A549 (cell line): ENCODE measurements around the gene AHCY. TPM values are rescaled to one million over a fixed set of nuclear protein-coding genes. Genes with fewer than 3 reads are reported as not detected.

ENCODE experiments used
- ATAC-seq, 2 experiments: fragments of 200-7000 bp in 1 of 2; fragments of >200 bp in 1 of 2; cut with Nextera tagmentation in 1 of 2; cut with Tn5 transposase in 1 of 2; 3 replicates each; pipeline versions ENCODE4 v1.8.0 to v1.9.1; 2018 to 2020; ENCODE audit warnings: mild to moderate bottlenecking in 1 of 2, moderate library complexity in 1 of 2
- CTCF ChIA-PET: fragments of 300-600 bp; sonication (Branson Sonifier 250); formaldehyde crosslinking; extraction: SDS; loops from one replicate; lab custom pipeline; 2021; ENCODE audit warnings: antibody characterized with exemption, inconsistent platforms; lab: Yijun Ruan, JAX
- POLR2A ChIA-PET: fragments of 350-600 bp; formaldehyde crosslinking; extraction: SDS; loops from one replicate; lab custom pipeline; 2021; ENCODE audit warnings: antibody characterized with exemption, inconsistent platforms; lab: Yijun Ruan, JAX
- DNase-seq, 2 experiments: peaks; one replicate each; pipeline versions ENCODE4 v3.0.0 to v3.0.0-alpha.2; 2011 to 2016; ENCODE audit warnings: low read depth in 1 of 2, low spot score in 1 of 2
- FAIRE-seq: peaks from 2 replicates; lab custom pipeline; 2011; peaks lifted over from hg19 to GRCh38; lab: Jason Lieb, UNC
- H3K27ac ChIP-seq, 2 experiments: fragments of >200 bp; sonication (Bioruptor Twin); formaldehyde crosslinking; 3 replicates each; pipeline ENCODE4 v1.5.1; 2016 to 2017
- H3K4me1 ChIP-seq: fragments of >200 bp; sonication (Bioruptor Twin); formaldehyde crosslinking; 3 replicates; pipeline ENCODE4 v1.6.1; 2016
- H3K4me2 ChIP-seq: fragments of >200 bp; sonication (Bioruptor Twin); formaldehyde crosslinking; 3 replicates; pipeline ENCODE4 v1.6.1; 2016
- H3K4me3 ChIP-seq: fragments of >200 bp; sonication (Bioruptor Twin); formaldehyde crosslinking; 3 replicates; pipeline ENCODE4 v1.5.1; 2016
- H3K9me3 ChIP-seq: fragments of >200 bp; sonication (Bioruptor Twin); formaldehyde crosslinking; 3 replicates; pipeline ENCODE4 v1.6.1; 2016
- EHF ChIP-seq: fragments of 250-450 bp; sonication (Bioruptor Pico); IDR thresholded peaks from 2 replicates; pipeline ENCODE4 v1.5.0; 2020; ENCODE audit warnings: mild to moderate bottlenecking
- EHMT2 ChIP-seq: fragments of 200-600 bp; sonication (generic); IDR thresholded peaks from 2 replicates; pipeline ENCODE4 v1.6.1; 2016; ENCODE audit warnings: antibody characterized with exemption, low read depth, mild to moderate bottlenecking, moderate library complexity
- ELK1 ChIP-seq: fragments of 150-350 bp; IDR thresholded peaks from 2 replicates; pipeline ENCODE4 v1.6.1; 2014; ENCODE audit warnings: low read depth, mild to moderate bottlenecking, low read length
- FOSL2 ChIP-seq, 2 experiments: fragments of 450-650 bp in 1 of 2; fragments of >200 bp in 1 of 2; sonication (Bioruptor Twin) in 1 of 2; formaldehyde crosslinking; IDR thresholded peaks; 2 replicates each; pipeline versions ENCODE4 v1.5.0 to v1.6.1; 2016 to 2020; ENCODE audit warnings: mild to moderate bottlenecking in 1 of 2, moderate library complexity in 1 of 2
- FOXS1 ChIP-seq: fragments of 250-450 bp; sonication (Bioruptor Pico); IDR thresholded peaks from 2 replicates; pipeline ENCODE4 v1.5.0; 2020; ENCODE audit warnings: mild to moderate bottlenecking, moderate library complexity
- HES2 ChIP-seq: fragments of >200 bp; sonication (Bioruptor Twin); formaldehyde crosslinking; IDR thresholded peaks from 2 replicates; pipeline ENCODE4 v1.6.1; 2016
- HEYL ChIP-seq: fragments of 250-450 bp; sonication (Bioruptor Pico); IDR thresholded peaks from 2 replicates; pipeline ENCODE4 v1.8.0; 2021; ENCODE audit warnings: mild to moderate bottlenecking, moderate library complexity
- PBX3 ChIP-seq: IDR thresholded peaks from 2 replicates; pipeline ENCODE4 v1.6.1; 2012
- PHF8 ChIP-seq: fragments of 200-600 bp; sonication (generic); IDR thresholded peaks from 2 replicates; pipeline ENCODE4 v1.6.1; 2016; ENCODE audit warnings: low read depth, mild to moderate bottlenecking, antibody characterized with exemption, moderate library complexity, borderline replicate concordance
- POLR2A ChIP-seq: IDR thresholded peaks from 2 replicates; pipeline ENCODE4 v1.6.1; 2012; ENCODE audit warnings: mild to moderate bottlenecking, low read length
- RARB ChIP-seq: fragments of 250-450 bp; sonication (Bioruptor Pico); IDR thresholded peaks from 2 replicates; pipeline ENCODE4 v1.8.0; 2021; ENCODE audit warnings: mild to moderate bottlenecking, moderate library complexity
- SREBF2 ChIP-seq: fragments of 450-650 bp; IDR thresholded peaks from 2 replicates; pipeline ENCODE4 v1.6.1; 2014; ENCODE audit warnings: mild to moderate bottlenecking, moderate library complexity
- TFCP2L1 ChIP-seq: fragments of 250-450 bp; sonication (Bioruptor Pico); IDR thresholded peaks from 2 replicates; pipeline ENCODE4 v1.5.0; 2021; ENCODE audit warnings: mild to moderate bottlenecking
- TP53 ChIP-seq: fragments of 250-450 bp; sonication (Bioruptor Pico); IDR thresholded peaks from 2 replicates; pipeline ENCODE4 v1.5.0; 2021; ENCODE audit warnings: mild to moderate bottlenecking, moderate library complexity
- ZC3H11A ChIP-seq: fragments of 450-650 bp; IDR thresholded peaks from 2 replicates; pipeline ENCODE4 v1.6.1; 2014; ENCODE audit warnings: antibody characterized with exemption, mild to moderate bottlenecking
- ZSCAN20 ChIP-seq: fragments of 250-450 bp; sonication (Bioruptor Pico); IDR thresholded peaks from 2 replicates; pipeline ENCODE4 v1.8.0; 2022; ENCODE audit warnings: mild to moderate bottlenecking, moderate library complexity
- WGBS: methylation state at CpG from one replicate; pipeline ENCODE4 v1.1.6; 2017; ENCODE audit errors: missing lambda C conversion rate; 5-methylcytosine and 5-hydroxymethylcytosine counted together
- polyA plus RNA-seq, 4 experiments: library from polyadenylated mRNA; depleted of rRNA in 3 of 4; stranded (reverse); fragments of >200 nt; fragmentation: RNase III in 1 of 4; extraction: RNeasy Plus Mini Kit Qiagen cat#74134 plus additional on column Dnase treatment in 1 of 4; gene quantifications; 2 replicates in 3 of 4; 3 replicates in 1 of 4; pipeline ENCODE4 v1.2.3, GENCODE V29; 2011 to 2017
- TF ChIP-seq, protein P1 (sequence below): fragments of >200 bp; sonication (Bioruptor Twin); formaldehyde crosslinking; IDR thresholded peaks from 3 replicates; pipeline ENCODE4 v1.5.1; 2016

AHCY gene
- polyA plus RNA-seq, 2 of the 4 experiments (the other 2 are of a cell fraction) = 274 to 290 TPM

GRCh38 chr20:34322267-34323105 lies 19.3 kb upstream of the AHCY start:
- ATAC-seq = no peak
- CTCF ChIA-PET = interaction anchor here (1.2 to 5.6 kb wide), 3 partner anchors 10 to 16 kb away, joined by 3 to 46 read pairs (median 4); no protein-coding TSS in a partner anchor
- no peak overlapping the region for H3K4me3 ChIP-seq
- POLR2A ChIA-PET = no interaction called here
- no peak overlapping the region for H3K27ac ChIP-seq
- no peak for DNase-seq
- 44% methylated on average over 9 of the region's 9 CpGs for WGBS
- H3K4me2 ChIP-seq = no peak overlapping the region
- no peak for FAIRE-seq
- TF ChIP-seq EHMT2 (no peak), ZC3H11A (no peak), POLR2A (no peak), PHF8 (no peak), ELK1 (no peak), SREBF2 (no peak), TP53 (CRISPR knock-in tag) (no peak)
- H3K4me1 ChIP-seq = no peaks in the 10 kb centered on the region
- no peaks in the 10 kb centered on the region for H3K9me3 ChIP-seq

GRCh38 chr20:34320861-34321260 lies 17.7 kb upstream of the AHCY start:
- Histone ChIP-seq H3K4me3 (no peak overlapping the region), H3K9me3 (no peaks in the 10 kb centered on the region), H3K4me1 (peaks cover 7% of the 10 kb centered on the region; the same call in 2 of the 3 replicates), H3K27ac (no peak overlapping the region), H3K4me2 (no peak overlapping the region)
- ATAC-seq (no peak), FAIRE-seq (no peak), DNase-seq (no peak)
- WGBS = 59% methylated on average over 3 of the region's 3 CpGs
- POLR2A ChIA-PET = no interaction called here
- TF ChIP-seq TFCP2L1 (CRISPR knock-in tag) (no peak), HEYL (CRISPR knock-in tag) (no peak), RARB (CRISPR knock-in tag) (no peak), HES2 (no peak), ZSCAN20 (CRISPR knock-in tag) (no peak), FOXS1 (CRISPR knock-in tag) (no peak), FOSL2 (IDR thresholded peaks at IDR 0.05) (no peak), FOSL2 (CRISPR knock-in tag; IDR thresholded peaks at IDR 0.05) (no peak), EHF (no peak), PBX3 (no peak)
- TF ChIP-seq, protein P1, sequence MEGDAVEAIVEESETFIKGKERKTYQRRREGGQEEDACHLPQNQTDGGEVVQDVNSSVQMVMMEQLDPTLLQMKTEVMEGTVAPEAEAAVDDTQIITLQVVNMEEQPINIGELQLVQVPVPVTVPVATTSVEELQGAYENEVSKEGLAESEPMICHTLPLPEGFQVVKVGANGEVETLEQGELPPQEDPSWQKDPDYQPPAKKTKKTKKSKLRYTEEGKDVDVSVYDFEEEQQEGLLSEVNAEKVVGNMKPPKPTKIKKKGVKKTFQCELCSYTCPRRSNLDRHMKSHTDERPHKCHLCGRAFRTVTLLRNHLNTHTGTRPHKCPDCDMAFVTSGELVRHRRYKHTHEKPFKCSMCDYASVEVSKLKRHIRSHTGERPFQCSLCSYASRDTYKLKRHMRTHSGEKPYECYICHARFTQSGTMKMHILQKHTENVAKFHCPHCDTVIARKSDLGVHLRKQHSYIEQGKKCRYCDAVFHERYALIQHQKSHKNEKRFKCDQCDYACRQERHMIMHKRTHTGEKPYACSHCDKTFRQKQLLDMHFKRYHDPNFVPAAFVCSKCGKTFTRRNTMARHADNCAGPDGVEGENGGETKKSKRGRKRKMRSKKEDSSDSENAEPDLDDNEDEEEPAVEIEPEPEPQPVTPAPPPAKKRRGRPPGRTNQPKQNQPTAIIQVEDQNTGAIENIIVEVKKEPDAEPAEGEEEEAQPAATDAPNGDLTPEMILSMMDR = no peak
- CTCF ChIA-PET = interaction anchor here (1.0 to 1.5 kb wide), 3 partner anchors 8 to 155 kb away, joined by 3 to 10 read pairs (median 3); no protein-coding TSS in a partner anchor
